Measurements from ENCODE around the gene NALCN.

NALCN gene

GRCh38 chr13:101398191-101398590 lies 18.1 kb downstream of the NALCN start:
- Histone ChIP-seq H3K79me2 (ENCODE audit: insufficient read depth, low read depth) (no peaks in the 10 kb centered on the region), H3K4me3 (IDR thresholded peaks at IDR 0.05; ENCODE audit: insufficient read depth, low read depth, low read length) (no peak overlapping the region), H2AFZ (ENCODE audit: low read depth) (no peak overlapping the region), H3K9ac (no peak overlapping the region), H4K20me1 (ENCODE audit: insufficient read depth) (no peaks in the 10 kb centered on the region), H3K4me2 (no peak overlapping the region), H3K36me3 (ENCODE audit: insufficient read depth) (no peaks in the 10 kb centered on the region), H3K4me1 (ENCODE audit: low read depth, poor library complexity, severe bottlenecking) (no peaks in the 10 kb centered on the region), H3K27ac (no peak overlapping the region), H3K27me3 (ENCODE audit: insufficient read depth, low read depth) (no peaks in the 10 kb centered on the region)
- TF ChIP-seq CTCF (conservative IDR thresholded peaks at IDR 0.05; ENCODE audit: low read depth, low read length): no peak

- H3K27ac ChIP-seq: no peak overlapping the region
- no peaks in the 10 kb centered on the region for H3K79me2 ChIP-seq (ENCODE audit: insufficient read depth, low read depth)
- no peak overlapping the region for H3K9ac ChIP-seq
- H3K4me2 ChIP-seq: no peak overlapping the region
- no peak for TF ChIP-seq CTCF (conservative IDR thresholded peaks at IDR 0.05; ENCODE audit: low read depth, low read length)
- no peaks in the 10 kb centered on the region for H3K36me3 ChIP-seq (ENCODE audit: insufficient read depth)
- H2AFZ ChIP-seq (ENCODE audit: low read depth): no peak overlapping the region
- no peak overlapping the region for H3K4me3 ChIP-seq (IDR thresholded peaks at IDR 0.05; ENCODE audit: insufficient read depth, low read depth, low read length)
- no peaks in the 10 kb centered on the region for H4K20me1 ChIP-seq (ENCODE audit: insufficient read depth)
- no peaks in the 10 kb centered on the region for H3K4me1 ChIP-seq (ENCODE audit: low read depth, poor library complexity, severe bottlenecking)
- H3K27me3 ChIP-seq (ENCODE audit: insufficient read depth, low read depth): no peaks in the 10 kb centered on the region
These were observed 18.6 kb downstream of the NALCN start for GRCh38 chr13:101397742-101398141.

GRCh38 chr13:101394605-101395004 lies 21.7 kb downstream of the NALCN start:
- Histone ChIP-seq H3K27me3 (ENCODE audit: insufficient read depth, low read depth) (no peaks in the 10 kb centered on the region), H2AFZ (ENCODE audit: low read depth) (no peak overlapping the region), H3K4me2 (no peak overlapping the region), H3K27ac (no peak overlapping the region), H3K4me1 (ENCODE audit: low read depth, poor library complexity, severe bottlenecking) (no peaks in the 10 kb centered on the region), H3K9ac (no peak overlapping the region), H3K36me3 (ENCODE audit: insufficient read depth) (no peaks in the 10 kb centered on the region), H4K20me1 (ENCODE audit: insufficient read depth) (no peaks in the 10 kb centered on the region), H3K79me2 (ENCODE audit: insufficient read depth, low read depth) (no peaks in the 10 kb centered on the region), H3K4me3 (IDR thresholded peaks at IDR 0.05; ENCODE audit: insufficient read depth, low read depth, low read length) (no peak overlapping the region)
- TF ChIP-seq CTCF (conservative IDR thresholded peaks at IDR 0.05; ENCODE audit: low read depth, low read length): no peak

GRCh38 chr13:101393140-101393539 lies 23.2 kb downstream of the NALCN start:
- Histone ChIP-seq H3K79me2 (ENCODE audit: insufficient read depth, low read depth) (no peaks in the 10 kb centered on the region), H3K4me1 (ENCODE audit: low read depth, poor library complexity, severe bottlenecking) (no peaks in the 10 kb centered on the region), H3K27me3 (ENCODE audit: insufficient read depth, low read depth) (no peaks in the 10 kb centered on the region), H3K36me3 (ENCODE audit: insufficient read depth) (no peaks in the 10 kb centered on the region), H4K20me1 (ENCODE audit: insufficient read depth) (no peaks in the 10 kb centered on the region), H3K4me2 (no peak overlapping the region), H3K9ac (no peak overlapping the region), H3K27ac (no peak overlapping the region), H2AFZ (ENCODE audit: low read depth) (no peak overlapping the region), H3K4me3 (IDR thresholded peaks at IDR 0.05; ENCODE audit: insufficient read depth, low read depth, low read length) (no peak overlapping the region)
- no peak for TF ChIP-seq CTCF (conservative IDR thresholded peaks at IDR 0.05; ENCODE audit: low read depth, low read length)

DNA sequence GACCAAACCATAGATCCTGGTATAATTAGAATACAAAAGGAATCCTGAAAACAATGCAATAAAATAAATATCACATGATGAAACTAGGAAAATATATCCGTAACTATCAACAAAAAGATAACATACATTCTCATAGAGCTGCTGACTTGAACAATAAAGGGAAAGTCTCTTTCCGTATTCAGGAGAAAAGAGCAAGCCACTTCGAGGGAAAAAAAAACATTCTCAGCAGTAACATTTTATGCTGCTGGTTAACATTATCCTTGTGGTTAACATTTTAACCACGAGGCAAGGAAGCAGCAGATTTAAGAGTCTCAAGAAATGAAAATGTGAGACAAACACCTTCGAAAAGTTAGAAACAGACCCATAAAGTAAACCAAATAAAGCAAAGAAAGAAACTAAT lies 25.8 kb downstream of the NALCN start:
- H2AFZ ChIP-seq (ENCODE audit: low read depth): no peak overlapping the region
- H3K27me3 ChIP-seq (ENCODE audit: insufficient read depth, low read depth): no peaks in the 10 kb centered on the region
- H3K36me3 ChIP-seq (ENCODE audit: insufficient read depth): no peaks in the 10 kb centered on the region
- no peak overlapping the region for H3K4me2 ChIP-seq
- TF ChIP-seq CTCF (conservative IDR thresholded peaks at IDR 0.05; ENCODE audit: low read depth, low read length): no peak
- H3K27ac ChIP-seq: no peak overlapping the region
- no peaks in the 10 kb centered on the region for H3K4me1 ChIP-seq (ENCODE audit: low read depth, poor library complexity, severe bottlenecking)
- H3K9ac ChIP-seq: no peak overlapping the region
- no peak overlapping the region for H3K4me3 ChIP-seq (IDR thresholded peaks at IDR 0.05; ENCODE audit: insufficient read depth, low read depth, low read length)
- H3K79me2 ChIP-seq (ENCODE audit: insufficient read depth, low read depth): no peaks in the 10 kb centered on the region
- H4K20me1 ChIP-seq (ENCODE audit: insufficient read depth): no peaks in the 10 kb centered on the region

All from KMS-11 (cell line).